IPS-15b (cell line): Measurements from ENCODE around the gene SOX6.

ENCODE experiments used
- H3K27me3 ChIP-seq: one replicate; pipeline ENCODE4 v1.6.1; 2013; ENCODE audit warnings: low read length; ENCODE audit not compliant: control insufficient read depth, insufficient read depth
- H3K36me3 ChIP-seq: one replicate; pipeline ENCODE4 v1.6.1; 2013; ENCODE audit warnings: low read length; ENCODE audit not compliant: control insufficient read depth, insufficient read depth
- H3K4me1 ChIP-seq: one replicate; pipeline ENCODE4 v1.6.1; 2013; ENCODE audit warnings: mild to moderate bottlenecking, low read length; ENCODE audit not compliant: control insufficient read depth, insufficient read depth
- H3K4me3 ChIP-seq: one replicate; pipeline ENCODE4 v1.5.1; 2013; ENCODE audit warnings: low read depth, low read length
- H3K9ac ChIP-seq: one replicate; pipeline ENCODE4 v1.6.1; 2013; ENCODE audit warnings: low read depth, mild to moderate bottlenecking, low read length
- H3K9me3 ChIP-seq: one replicate; pipeline ENCODE4 v1.6.1; 2013; ENCODE audit warnings: mild to moderate bottlenecking, low read length; ENCODE audit not compliant: control insufficient read depth, insufficient read depth

SOX6 gene

GRCh38 chr11:16179676-16180075 lies 176.7 kb downstream of the SOX6 start:
- no peak overlapping the region for H3K9ac ChIP-seq
- H3K9me3 ChIP-seq, result no peaks in the 10 kb centered on the region
- H3K27me3 ChIP-seq, result no peaks in the 10 kb centered on the region
- peaks cover 28% of the 10 kb centered on the region for H3K4me1 ChIP-seq
- H3K4me3 ChIP-seq, result no peak overlapping the region
- H3K36me3 ChIP-seq, result no peaks in the 10 kb centered on the region

DNA sequence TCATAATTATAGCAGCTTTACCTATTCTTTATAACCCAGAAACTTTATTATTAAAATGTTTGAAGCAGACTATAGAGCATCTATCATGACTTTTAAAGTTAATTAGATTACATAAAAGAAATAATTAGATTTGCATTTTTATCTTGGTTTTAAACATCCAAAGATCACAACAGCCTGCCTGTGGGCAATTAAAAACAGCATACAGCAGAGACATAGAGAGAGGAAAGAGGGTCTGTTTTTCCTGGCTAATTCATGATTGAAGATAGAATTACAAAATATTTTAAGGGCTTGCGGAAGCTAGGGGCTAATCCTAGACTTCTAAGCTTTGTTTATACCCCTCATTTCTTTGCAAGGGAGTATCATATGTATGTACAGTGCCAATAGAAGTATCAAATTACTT lies 178.1 kb downstream of the SOX6 start:
- no peaks in the 10 kb centered on the region for H3K9me3 ChIP-seq
- no peaks in the 10 kb centered on the region for H3K27me3 ChIP-seq
- H3K4me3 ChIP-seq, result no peak overlapping the region
- H3K9ac ChIP-seq, result no peak overlapping the region
- H3K4me1 ChIP-seq, result peaks cover 28% of the 10 kb centered on the region
- H3K36me3 ChIP-seq, result no peaks in the 10 kb centered on the region

DNA sequence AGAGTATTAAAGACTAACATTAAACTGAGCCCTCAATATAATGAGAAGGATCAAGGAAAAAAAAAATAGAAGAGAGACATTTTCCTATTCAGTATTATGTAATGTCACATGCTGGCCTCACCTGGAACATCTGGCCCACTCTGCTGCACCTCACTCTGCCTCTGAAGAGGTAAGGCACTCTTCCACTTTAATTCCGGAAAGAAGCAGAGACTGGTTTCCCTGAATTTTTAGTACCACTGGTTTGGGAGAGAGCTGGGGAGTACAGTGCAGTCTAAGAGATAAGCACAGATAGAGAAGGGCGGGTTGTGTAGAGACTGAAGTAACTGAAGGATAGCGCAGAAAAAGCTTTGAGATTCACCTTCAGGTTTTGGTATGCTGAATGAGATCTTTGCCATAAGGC lies 178.7 kb downstream of the SOX6 start:
- Histone ChIP-seq H3K36me3 (no peaks in the 10 kb centered on the region), H3K4me1 (peaks cover 28% of the 10 kb centered on the region), H3K9ac (peak overlapping the region; percentile 10), H3K27me3 (no peaks in the 10 kb centered on the region), H3K9me3 (no peaks in the 10 kb centered on the region), H3K4me3 (no peak overlapping the region)

GRCh38 chr11:16173798-16174197 lies 182.5 kb downstream of the SOX6 start:
- H3K9ac ChIP-seq, result no peak overlapping the region
- no peak overlapping the region for H3K4me3 ChIP-seq
- no peaks in the 10 kb centered on the region for H3K9me3 ChIP-seq
- peaks cover 28% of the 10 kb centered on the region for H3K4me1 ChIP-seq
- H3K27me3 ChIP-seq, result no peaks in the 10 kb centered on the region
- no peaks in the 10 kb centered on the region for H3K36me3 ChIP-seq

DNA sequence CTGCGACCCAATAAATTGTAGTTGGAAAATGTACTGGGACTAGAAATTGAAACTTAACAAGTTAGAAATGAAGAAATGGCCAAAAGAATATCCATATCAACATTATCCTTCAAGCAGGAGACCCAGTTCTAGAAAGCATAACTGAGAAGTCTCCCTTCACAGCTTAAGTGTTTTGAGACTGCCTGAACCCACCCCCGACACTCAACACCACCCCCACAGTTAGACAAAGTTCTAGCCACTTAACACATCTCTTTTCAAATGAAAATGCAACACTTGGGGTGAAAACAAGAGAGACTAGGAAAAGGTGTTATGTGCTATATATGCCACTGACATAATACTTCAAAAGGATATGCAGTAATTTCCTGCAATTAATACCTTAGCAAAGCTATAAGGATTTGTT lies 184.5 kb downstream of the SOX6 start:
- Histone ChIP-seq H3K9me3 (no peaks in the 10 kb centered on the region), H3K36me3 (no peaks in the 10 kb centered on the region), H3K4me1 (peaks cover 24% of the 10 kb centered on the region), H3K9ac (no peak overlapping the region), H3K4me3 (no peak overlapping the region), H3K27me3 (no peaks in the 10 kb centered on the region)

DNA sequence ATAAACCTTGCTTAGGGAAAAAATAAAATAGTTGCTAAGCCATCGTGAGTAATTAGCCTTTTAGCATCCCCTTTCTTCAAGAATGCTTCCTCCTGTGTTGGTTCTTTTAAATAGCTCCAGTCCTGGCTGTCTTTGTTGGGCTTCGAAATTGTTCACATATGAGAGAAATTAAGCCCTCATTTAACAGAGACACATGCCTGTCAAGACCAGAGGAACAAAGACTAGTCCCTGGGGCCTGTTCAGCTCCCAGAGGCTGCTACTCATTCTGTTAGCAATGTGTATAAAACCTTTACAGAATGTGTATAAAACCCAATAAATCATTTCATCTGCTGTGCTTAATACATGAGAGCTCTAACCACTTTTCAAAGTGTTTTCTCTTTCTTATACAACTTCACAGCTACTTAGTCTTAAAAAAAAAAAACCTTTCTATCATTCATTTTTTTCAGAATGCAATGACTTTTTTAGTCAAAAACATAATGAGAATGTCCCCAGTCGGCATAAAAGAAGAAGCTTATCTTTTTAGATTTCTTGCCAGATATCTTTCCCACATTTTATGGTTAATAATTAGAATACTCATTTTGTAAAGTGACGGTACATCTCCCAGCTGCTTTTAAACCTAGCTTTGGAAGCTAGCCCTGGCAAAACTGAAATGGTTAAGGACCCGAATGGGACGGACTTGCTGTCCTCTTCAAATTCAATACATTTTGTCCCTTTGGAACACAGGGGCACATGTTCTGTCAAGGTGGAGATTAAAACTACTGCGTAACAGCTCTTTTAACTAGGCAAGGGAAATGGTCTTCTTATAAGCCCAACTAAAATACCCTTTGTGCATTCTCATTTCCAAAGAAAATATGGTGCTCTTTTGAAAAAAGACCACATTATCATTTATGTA lies 186.1 kb downstream of the SOX6 start:
- Histone ChIP-seq H3K27me3 (no peaks in the 10 kb centered on the region), H3K4me3 (no peak overlapping the region), H3K9me3 (no peaks in the 10 kb centered on the region), H3K4me1 (peaks cover 24% of the 10 kb centered on the region), H3K9ac (no peak overlapping the region), H3K36me3 (no peaks in the 10 kb centered on the region)

GRCh38 chr11:16169541-16169940 lies 186.8 kb downstream of the SOX6 start:
- no peak overlapping the region for H3K9ac ChIP-seq
- H3K4me1 ChIP-seq, result peaks cover 24% of the 10 kb centered on the region

DNA sequence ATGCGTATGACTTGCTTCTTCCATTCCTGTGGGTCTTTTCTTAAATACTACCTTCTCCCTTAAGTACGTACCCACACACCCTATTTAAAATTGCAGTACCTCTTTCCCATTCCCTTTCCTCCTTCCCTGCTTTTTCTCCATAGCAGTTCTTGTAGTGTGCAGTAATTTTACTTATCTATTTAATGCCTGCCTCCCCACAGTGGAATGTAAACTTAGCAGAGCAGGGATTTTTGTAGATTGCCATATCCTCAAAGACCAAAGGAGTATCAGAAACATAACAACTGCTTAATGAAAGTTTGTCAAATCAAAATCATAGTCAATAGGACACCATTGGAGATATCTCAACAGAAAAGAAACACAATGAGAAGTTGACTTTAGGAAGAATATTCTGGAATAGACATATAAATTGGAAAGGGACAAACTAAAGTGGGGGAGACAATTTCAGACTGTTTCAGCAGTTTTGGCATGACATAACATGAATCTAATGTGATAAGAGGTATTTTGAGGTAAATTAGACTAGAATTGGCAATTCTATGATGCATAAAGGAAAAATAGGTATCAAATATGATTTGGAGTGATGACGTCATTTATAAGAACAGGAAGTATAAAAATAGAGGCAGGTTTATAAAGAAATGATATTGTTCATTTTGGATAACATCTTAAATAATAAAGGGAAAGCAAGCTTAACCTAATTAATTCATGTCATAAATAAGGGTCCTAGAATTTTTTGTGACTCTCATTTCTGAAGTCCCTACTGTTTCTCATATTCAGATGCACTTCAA lies 188.4 kb downstream of the SOX6 start:
- Histone ChIP-seq H3K4me3 (no peak overlapping the region), H3K36me3 (no peaks in the 10 kb centered on the region), H3K27me3 (no peaks in the 10 kb centered on the region), H3K4me1 (peaks cover 24% of the 10 kb centered on the region), H3K9ac (no peak overlapping the region), H3K9me3 (no peaks in the 10 kb centered on the region)

More at GRCh38 chr11:16169541-16169940, 186.8 kb downstream of the SOX6 start:
- Histone ChIP-seq H3K36me3 (no peaks in the 10 kb centered on the region), H3K27me3 (no peaks in the 10 kb centered on the region), H3K4me3 (no peak overlapping the region), H3K9me3 (no peaks in the 10 kb centered on the region)

- H3K27me3 ChIP-seq, result no peaks in the 10 kb centered on the region
- no peak overlapping the region for H3K4me3 ChIP-seq
- no peaks in the 10 kb centered on the region for H3K9me3 ChIP-seq
- no peak overlapping the region for H3K9ac ChIP-seq
- H3K4me1 ChIP-seq, result peaks cover 16% of the 10 kb centered on the region
- H3K36me3 ChIP-seq, result no peaks in the 10 kb centered on the region
These were observed 189.8 kb downstream of the SOX6 start for GRCh38 chr11:16166571-16166970.

DNA sequence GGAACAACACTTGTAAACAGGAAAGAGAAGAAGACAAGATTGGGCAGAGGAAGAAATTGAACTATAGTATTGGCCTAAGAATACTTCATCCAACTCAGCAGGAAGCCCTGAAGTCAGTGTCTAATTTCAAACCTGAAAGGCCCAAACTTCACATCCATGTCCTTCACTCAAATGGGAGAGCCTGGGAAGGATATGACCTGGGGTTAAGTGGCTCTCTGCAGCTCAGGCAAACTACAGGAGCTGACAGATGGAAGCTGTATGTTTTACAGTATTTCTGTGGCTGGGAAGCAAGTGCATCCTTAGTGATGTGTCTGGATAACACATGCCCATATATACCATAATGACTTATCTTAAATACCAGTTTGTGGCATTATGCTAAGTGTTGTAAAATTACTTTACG lies 196.2 kb downstream of the SOX6 start:
- H3K4me3 ChIP-seq, result no peak overlapping the region
- H3K9ac ChIP-seq, result no peak overlapping the region
- no peaks in the 10 kb centered on the region for H3K36me3 ChIP-seq
- no peaks in the 10 kb centered on the region for H3K27me3 ChIP-seq
- no peaks in the 10 kb centered on the region for H3K4me1 ChIP-seq
- no peaks in the 10 kb centered on the region for H3K9me3 ChIP-seq

DNA sequence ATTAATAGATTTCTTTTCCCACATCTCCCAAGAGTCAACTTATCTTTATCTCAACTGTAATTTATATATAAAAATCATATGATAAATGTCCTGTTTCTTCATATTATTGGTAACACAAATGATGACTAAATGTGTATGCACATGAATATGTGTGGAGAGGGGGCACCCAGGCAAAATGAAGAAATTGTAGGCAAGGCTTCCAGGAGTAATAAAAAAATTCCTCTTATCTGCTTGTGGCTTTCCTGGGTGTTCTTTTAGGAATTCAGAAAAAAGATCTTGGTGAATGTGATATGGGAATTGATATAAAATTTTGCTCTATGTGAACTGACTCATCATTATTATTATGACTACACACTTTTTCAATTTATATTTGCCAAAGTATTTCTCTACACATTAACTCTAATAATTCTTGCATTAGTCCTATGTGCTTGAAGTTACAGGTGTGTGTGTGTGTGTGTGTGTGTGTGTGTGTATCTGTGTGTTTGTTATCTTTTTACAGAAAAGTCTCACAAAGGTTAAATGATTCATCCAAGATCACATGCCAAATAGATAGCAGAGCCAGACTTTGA lies 197.8 kb downstream of the SOX6 start:
- H3K9ac ChIP-seq, result no peak overlapping the region
- no peak overlapping the region for H3K4me3 ChIP-seq
- H3K27me3 ChIP-seq, result no peaks in the 10 kb centered on the region
- H3K36me3 ChIP-seq, result no peaks in the 10 kb centered on the region
- H3K9me3 ChIP-seq, result no peaks in the 10 kb centered on the region
- no peaks in the 10 kb centered on the region for H3K4me1 ChIP-seq
